NCI-H146 treated with DMSO at 0.1 percent for 48 hours (cell line): ENCODE results near the gene H2BK1.

Experiments
- DNase-seq: peaks from one replicate; lab custom pipeline; 2025; ENCODE audit not compliant: unreplicated experiment; lab: John Stamatoyannopoulos, UW

The H2BK1 gene

DNA sequence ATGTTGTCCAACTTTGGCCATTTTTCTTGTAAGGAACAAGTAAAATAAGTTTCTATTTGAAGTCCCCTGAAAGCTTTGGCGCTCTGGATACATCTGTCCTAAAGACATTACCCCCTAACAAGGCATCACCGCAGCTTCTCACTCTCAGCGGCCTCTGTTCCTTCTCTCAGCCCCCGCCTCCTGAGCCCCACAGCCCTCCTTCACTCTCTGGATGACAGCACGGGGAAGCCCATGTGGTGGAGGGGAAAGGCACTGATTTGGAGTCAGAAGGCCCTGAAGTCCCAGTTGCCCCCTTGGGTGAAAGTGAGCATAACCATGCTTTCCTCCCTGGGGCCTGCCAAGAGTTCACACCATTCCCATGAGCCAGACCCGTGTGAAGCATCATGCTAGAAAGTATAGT is 4.6 kb downstream of the H2BK1 start:
- no peak for DNase-seq

DNA sequence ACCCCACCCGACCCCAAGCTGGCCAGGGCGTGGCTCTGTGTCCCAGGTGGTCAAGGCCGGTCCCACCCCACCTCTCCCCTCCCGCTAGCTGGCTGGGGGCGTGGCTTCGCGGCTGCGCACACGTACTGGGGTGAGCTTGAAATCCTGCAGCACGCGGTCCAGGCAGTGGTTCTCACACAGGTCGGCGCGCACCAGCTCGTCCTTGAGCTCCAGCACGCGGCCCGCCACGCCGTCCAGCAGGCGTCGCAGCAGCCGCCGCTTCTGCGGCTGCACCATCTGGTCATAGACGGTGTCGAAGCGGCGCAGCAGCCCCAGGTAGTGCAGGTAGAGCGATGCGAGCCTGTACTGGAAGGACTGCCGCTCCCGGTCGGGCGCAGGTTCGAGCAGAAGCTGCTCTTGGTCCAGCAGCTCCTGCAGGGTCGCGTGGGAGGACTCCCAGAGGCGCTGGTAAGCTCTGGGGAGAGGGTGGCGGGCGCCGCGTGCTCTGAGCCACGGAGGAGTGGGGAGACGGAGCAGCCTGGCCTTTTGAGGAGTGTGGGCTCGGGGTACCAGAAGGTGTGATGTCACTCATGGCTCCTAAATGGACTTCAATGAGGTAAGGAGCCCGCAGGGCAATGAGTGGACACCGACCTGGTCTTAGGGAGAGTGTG is 5.8 kb downstream of the H2BK1 start:
- DNase-seq: no peak

DNA sequence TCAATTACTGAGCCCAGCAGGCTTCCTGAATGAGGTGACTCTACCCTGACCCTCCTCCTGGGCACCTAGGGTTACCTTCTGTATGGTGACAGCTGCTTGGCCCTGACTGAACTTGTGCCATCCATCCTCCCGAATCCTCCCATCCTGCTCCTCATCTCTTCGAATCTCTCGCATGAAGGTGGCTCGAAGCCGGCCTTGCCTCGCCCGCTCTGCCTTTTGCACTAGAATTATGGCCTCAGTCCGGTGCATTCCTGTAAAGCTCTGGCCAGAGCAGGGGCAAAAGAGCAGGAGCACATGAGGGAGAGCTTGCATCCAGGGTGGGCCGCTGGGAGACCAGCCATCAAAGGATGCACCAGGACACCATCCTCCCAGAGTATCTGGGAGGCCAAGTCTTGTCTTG is 7.5 kb downstream of the H2BK1 start:
- no peak for DNase-seq

DNA sequence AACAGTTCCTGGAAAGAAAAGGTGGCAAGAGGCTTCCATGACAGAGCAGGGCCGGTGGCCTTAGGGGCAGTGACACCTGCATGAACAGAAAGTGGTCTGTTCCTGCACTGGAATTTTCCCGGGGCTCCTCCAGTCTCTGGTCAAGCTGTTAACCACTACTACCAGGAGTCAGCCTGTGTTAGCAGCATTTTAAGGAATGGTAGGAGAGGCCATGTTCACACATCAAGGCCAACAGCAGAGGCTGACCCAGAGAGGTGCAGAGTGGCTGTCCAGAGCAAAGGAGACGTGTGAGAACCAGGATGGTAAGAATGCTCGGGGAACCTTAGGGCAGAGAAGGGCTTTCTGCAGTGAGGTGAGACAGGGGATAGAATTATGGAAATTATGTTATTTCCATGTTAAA is 8.5 kb downstream of the H2BK1 start:
- DNase-seq: no peak

DNA sequence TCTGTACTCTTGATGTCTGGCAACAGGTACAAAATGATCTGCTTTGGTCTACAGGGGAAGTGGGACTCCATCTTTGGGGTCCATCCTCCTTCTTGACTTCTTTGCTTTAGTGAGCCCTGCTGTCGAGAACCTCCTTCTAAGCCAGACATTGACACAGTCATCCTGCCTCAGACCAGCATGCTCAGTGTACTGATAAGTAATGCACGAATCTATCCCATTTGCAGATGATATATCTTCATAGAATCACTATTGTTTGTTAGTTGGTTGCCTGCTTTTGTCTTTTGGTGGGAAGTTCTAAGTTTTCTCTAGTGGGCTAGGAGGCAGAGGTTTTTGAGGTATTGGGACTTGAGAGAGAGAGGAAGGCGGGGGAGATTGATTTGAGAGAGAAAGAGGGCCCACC is 8.9 kb downstream of the H2BK1 start:
- DNase-seq: no peak

DNA sequence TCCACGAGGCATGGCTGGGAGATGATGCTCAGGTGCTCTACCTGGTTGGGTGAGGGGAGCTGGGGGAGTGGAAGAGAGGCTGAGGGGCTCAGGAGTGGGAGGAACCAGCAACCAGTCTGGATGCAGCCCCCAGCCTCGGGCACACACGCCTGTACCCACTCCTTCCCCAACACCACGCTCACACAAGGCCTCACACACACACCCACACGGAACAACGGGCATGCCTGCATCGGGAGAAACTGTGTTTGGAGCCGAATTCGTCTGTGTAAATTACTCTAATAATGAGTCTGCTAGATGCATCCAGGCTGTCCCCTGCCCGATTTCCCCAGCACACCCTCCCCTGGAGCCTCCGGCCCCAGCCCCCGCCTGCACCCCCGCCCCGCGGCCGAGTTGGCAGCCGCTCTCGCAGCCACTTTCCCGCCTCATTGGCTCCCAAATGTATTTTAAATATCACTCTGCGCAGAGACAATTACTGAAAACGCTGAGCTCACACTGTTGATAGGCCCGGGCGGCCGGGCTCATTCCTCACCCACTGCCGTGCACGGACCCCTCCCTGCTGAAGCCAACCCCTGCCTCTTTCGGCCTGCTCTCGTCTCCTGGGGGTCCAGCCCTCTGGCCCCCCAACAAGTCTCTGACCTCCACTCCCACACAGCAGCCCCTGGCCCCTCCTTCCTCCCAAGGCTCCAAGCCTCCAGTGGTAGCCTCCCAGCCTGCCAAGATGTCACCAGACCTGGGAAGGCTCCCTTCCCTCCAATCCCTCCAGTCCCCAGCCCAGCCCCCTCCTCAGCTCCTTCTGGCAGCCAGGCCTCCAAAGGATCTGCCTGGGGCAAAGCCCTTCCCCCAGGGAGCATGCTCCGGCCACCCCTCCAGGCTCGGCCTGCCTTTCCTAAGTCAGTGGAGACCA is 11.1 kb downstream of the H2BK1 start:
- no peak for DNase-seq

DNA sequence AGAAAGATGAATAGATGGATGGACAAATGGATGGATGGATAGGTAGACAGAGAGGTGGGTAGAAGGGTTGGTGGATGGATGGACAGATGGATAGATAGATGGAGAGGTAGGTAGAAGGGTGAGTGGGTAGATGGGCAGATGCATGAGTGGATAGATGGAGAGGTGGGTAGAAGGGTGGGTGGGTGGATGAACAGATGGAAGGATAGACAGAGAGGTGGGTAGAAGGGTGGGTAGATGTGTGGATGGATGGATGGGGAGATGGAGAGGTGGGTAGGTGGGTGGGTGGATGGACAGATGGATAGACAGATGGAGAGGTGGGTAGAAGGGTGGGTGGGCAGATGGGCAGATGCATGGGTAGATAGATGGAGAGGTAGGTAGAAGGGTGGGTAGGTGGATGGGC is 12.4 kb downstream of the H2BK1 start:
- DNase-seq: no peak

DNA sequence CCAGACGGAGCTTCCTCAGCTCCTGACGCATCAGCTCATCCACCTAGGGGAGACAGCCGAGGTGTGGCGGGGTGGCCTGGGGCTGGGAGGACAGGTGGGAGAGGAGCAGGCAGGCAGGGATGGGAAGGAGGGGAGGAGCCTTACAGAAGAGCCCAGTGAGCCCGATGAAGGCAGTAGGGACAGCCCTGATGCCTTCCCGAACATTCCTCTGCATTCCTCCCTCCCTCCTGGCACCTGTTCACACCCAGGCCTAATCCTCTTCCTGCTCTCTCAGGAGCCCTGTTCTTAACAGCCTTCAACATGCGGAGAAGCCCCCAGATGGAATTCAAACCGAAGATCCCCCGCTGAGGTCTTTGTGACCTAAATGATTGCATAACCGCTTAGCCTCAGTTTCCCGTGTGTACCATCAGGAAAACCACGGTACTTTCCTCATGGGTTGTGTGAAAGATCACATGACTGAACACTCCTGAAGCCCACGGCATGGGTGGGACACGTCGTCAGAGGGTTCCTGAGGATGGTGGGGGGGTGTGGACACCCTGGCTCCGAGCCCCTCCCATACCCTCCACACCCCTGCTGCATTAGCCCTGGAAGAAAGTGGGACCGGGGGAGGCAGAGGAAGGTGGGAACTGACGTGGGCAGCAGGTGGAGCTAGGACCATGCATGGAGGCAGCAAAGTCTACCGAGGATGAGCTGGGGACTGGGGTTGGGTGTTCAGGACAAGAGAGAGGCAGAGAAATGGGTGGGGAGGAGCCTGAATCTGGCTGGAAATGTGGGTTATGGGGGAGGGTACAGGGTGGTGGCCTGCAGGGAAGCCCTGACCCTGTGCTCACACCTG is 14.5 kb downstream of the H2BK1 start:
- no peak for DNase-seq

DNA sequence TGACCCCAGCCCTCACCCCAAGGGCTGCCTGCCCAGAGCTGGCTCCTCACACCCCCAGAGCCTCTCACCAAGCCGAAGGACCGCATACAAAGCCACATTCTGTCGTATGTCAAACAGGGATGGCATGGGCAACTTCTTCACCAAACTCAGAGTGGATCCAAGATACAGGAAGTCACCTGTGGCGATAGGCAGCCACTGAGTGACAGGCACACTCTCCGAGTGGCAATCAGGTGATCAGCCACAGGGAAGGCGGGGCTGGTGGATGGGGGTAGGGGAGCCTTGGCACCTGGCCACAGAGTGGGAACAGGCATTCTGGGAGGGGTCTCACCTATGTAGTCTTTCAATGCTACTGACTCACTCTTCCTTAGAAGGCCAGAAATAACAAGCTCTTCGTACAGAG is 16.1 kb downstream of the H2BK1 start:
- DNase-seq: no peak

DNA sequence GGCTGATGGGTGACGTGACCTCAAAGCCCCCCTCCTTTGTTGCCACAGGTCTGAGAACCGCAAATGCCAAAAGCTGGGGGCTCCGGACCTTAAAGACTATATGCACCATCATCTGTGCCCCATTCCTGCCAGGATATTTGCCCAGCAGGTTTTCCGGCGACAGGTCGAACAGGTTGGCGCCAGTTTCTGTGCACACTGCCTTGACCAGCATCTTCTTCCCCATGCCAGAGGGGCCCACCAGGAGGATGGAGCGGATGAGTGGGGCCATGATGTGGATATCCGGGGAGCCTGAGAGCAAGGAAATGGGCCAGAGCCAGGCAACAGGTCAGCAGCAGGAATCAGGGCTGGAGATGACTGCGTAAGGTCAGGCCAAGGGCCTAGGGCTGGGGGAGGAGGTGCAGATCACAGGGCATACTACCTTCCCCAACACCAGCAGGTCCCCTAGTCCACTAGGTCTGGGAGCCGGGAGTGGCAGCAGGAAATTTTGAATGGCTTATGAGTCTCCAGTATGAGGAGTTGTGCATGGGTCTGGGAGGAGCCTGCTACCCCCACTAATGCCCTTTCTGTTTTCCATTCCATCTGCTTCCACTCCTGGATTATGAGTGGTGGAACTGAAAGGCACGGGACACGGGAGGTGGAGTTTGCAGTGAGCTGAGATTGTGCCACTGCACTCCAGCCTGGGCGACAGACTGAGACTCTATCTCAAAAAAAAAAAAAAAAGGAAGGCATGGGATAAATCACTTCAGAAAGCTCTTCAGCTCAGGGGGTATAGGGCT is 16.9 kb downstream of the H2BK1 start:
- no peak for DNase-seq

DNA sequence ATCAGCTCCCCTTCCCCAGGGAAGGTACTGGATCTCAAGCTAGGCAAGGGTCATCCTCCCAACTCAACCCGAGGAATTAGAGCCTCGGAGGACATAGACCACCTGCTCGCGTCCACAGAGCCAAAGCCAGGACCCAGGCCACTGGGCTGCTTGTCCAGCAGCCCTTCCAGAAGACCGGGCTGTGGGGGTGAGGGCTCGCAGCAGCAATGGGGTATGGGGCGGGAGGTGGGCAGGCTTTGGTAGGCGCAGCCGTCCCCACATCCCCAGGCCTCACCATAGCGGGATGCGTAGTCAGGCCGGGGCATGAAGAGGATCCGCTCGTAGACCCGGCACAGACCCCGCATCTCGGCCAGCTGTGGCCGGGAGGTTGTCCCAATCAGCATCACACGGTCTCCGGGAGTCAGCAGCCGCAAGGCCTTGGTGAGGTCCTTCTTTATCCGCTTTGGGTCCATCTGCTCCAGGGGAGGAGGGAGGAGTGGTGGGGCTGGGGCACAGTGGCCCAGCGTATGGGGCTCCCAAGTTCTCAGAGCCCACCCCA is 18.2 kb downstream of the H2BK1 start:
- DNase-seq: no peak

DNA sequence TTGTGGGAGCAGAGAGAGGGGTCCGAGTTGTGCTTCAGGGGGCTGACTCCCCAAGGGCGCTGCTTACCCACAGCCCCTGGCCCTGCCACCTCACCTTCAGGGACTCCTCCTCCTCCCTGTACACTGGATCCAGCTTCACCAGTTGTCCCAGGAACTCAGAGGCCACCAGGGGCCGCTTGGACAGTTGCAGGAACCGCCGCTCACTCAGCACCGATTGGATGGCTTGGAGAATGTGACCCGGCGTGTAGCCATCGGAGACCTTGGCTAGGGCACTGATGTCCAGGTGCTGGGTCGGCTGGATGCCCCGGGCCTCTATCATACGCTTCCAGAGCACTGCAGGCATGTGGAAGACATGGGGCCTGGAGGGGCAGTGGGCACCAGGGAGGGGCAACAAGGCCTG is 18.7 kb downstream of the H2BK1 start:
- DNase-seq: no peak

DNA sequence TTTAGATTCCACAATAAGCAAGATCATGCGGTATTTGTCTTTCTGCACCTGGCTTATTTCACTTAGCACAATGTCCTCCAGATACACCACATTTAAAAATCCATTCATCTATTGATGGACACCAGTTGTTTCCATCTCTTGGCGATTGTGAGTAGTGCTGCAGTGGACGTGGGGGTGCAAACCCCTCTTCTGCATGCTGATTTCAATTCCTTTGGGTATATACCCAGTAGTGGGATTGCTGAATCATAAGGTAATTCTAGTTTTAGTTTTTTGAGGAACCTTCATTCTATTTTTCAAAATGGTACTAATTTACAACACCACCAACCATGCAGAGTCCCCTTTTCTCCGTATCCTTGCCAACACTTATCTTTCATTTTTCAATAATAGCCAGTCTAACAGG is 21.2 kb downstream of the H2BK1 start:
- DNase-seq: no peak

DNA sequence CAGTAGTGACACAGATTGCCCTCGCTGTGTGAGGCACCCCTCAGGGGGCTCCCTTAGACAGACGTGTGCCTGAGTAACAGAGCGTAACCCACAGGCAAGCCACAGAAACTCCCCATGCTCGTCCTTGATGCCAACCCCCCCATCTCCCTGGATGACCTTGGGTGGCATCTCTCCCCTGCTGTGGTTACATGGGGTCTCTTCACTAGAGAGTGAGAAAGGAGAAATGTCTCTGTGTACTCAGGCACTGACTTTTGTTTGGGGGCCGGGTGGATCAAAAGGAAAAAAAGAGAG is 22.1 kb downstream of the H2BK1 start:
- DNase-seq: no peak

DNA sequence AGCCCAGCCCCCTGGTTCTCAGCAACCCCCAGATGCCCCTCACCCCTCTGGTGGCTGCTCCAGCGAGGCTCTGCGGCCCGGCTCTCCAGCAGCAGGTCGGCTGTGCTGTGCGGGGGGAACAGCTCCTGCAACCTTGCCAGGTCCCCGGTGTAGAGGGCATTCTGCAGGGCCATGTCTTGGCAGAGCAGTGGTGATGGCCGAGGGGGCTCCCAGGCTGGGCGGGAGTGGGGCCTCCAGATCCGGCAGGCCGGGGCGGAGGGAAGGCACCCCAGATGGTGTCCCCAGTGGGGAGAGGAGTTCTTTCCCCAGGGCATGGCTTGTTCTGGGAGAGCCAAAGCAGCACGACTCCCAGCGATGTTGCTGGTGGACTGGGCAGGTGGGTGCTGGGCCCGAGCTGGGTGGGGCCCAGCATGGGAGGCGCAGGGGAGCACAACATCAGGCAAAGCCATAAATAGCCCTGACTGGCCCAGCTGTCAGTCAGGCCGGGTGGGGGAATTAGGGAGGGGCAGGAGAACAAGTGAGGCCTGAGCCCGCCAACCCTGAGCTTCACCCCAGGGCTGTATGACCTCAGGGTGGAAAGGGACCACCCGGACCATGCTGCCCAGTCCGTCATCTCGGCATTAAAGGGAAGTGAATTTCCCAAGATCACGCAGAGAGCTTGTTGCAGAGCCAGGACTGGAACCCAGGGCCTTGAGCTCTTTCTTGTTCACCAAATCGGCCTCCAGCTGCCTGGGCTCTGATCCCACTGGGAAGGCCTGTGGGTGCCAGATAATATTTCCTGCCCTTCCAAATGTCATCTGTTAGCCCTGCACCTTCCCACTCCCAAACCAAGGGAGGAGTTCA is 22.7 kb downstream of the H2BK1 start:
- no peak for DNase-seq

DNA sequence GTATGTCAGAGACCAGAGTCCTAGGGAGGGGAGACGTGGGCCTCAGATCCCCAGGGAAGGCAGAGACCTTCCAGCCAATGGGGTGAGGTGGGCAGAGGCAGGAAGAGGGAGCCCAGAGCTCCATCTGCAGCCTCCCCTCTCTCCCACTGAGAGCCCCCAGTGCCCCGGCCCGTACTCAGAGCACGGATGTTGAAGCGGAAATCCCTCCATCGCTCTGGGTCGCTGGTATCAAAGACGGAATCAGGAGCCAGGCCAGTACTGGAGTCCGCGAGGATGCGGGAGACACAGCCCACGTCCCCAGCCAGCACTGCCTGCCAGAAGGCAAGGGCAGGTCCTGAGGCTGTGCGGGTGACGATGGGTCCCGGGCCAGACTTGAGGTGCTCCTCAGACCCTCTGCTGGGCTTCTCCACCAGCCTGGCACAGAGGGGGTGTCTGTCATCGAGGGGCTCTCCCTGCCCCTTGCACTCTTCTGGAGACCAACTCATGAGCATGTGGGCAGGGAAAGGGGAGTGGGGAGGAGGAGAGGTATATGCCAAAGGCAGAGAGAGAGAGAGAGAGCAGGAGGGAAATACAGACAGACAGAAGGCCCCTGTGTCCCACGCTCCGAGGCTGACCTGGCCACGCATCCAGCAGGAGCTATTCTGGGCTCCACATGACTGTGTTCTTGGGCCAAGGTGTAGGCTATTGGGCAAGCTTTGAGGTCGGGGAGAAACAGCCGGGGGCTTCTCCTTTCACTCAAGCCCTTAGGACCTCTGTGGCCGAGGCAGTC is 23.5 kb downstream of the H2BK1 start, which contains the start of gene ASB10:
Gene ASB10, minus strand, starts transcription at position 611 of the 769 bp plus-strand sequence. Its CDS starts 120 bp downstream, at position 491.
- no peak for DNase-seq

DNA sequence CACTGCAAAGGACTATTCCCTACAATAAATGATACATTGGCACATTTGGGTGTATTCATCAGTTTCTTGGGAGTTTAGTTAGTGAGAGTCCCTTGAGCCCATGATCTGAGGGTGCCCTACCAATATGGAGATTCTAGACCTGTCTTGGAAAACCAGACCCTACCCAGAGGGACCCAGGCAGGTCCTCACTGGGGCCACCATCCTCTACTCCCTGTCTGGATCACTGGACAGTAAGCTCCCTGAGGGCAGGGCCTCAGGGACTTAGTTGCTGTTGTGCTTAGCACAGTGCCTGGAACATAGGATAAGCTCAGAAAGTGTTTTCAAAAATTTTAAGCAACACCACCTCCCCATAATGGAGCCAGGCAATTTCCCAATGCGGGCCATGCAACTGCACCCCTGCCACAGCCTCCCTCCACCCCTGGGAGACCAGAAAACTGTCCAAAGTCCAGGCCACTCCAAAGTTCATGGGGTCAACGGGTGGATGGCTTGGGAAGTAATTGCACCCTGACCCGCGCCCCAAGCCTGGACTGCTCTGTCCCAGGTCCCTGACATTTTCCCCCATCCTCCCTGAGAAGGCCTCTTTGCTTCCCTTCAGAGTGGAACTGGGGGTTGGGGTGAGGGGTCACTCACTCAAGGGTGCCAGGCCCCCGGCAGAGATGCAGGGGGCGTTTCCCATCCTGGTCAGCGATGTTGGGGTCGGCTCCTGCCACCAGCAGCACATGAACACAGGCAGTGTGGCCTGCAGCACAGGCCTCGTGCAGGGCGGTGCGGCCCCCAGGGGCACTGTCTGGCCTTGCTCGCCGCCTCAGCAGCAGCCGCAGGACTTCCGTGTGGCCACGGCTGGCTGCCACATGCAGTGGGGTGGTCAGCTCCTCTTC is 24.3 kb downstream of the H2BK1 start:
- DNase-seq: no peak

DNA sequence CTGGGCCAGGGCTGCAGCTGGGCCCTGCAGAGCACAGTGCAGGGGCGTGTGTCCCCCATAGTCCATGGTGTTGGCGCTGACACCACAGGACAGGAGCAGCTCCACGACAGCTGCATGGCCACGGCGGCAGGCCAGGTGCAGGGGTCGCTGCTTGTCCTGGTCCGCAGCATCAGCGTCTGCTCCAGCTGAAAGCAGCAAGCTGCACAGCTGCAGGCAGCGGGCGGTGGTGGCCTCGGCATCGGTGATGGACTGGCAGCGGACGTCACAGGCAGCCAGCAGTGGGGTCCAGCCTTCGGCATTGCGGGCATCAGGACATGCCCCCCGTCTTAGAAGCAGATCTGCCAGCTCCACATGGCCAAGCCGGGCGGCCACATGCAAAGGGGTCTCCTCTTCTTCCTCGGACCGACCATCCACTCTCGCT is 29.3 kb downstream of the H2BK1 start:
- no peak for DNase-seq
